Lower leg skin (tissue), 4 donors: ENCODE data around the gene TTC23. TPM values are rescaled to one million over a fixed set of nuclear protein-coding genes. Genes with fewer than 3 reads are reported as not detected.

Experiments
- DNase-seq, 2 donors: peaks; one replicate each; pipeline ENCODE4 v3.0.0-alpha.2; 2019; ENCODE audit warnings: low spot score in 2 of 2
- H3K4me3 ChIP-seq: fragments of 200-600 bp; sonication (generic); 2 replicates; pipeline ENCODE4 v1.5.1; 2017; ENCODE audit warnings: mild to moderate bottlenecking, low read depth; ENCODE audit not compliant: poor library complexity, severe bottlenecking
- POLR2A ChIP-seq, 2 donors: fragments of 450-650 bp; IDR thresholded peaks; one replicate each; pipeline ENCODE4 v1.6.1; 2016 to 2017; ENCODE audit warnings: antibody characterized with exemption in 2 of 2, mild to moderate bottlenecking in 1 of 2, moderate library complexity in 1 of 2
- WGBS, 2 donors: methylation state at CpG; one replicate each; pipeline ENCODE4 v1.1.5; 2018; 5-methylcytosine and 5-hydroxymethylcytosine counted together
- intact Hi-C: fragments of 100-400 bp; cut with DNase I; formaldehyde crosslinking; loops from one replicate; pipeline ENCODE4 v1.15.0; 2023; ENCODE audit warnings: low total_unique reads
- total RNA-seq, 4 donors: library from RNA; depleted of rRNA; stranded (reverse); fragments of >200 nt; gene quantifications; one replicate each; pipeline ENCODE4 v1.1.0, GENCODE V29; 2016
- TF ChIP-seq, protein P1 (sequence below), 3 donors: fragments of 450-650 bp; IDR thresholded peaks; one replicate each; pipeline ENCODE4 v1.5.1; 2016; ENCODE audit warnings: antibody characterized with exemption in 3 of 3, mild to moderate bottlenecking in 3 of 3, moderate library complexity in 2 of 3

TTC23 gene, protein sequence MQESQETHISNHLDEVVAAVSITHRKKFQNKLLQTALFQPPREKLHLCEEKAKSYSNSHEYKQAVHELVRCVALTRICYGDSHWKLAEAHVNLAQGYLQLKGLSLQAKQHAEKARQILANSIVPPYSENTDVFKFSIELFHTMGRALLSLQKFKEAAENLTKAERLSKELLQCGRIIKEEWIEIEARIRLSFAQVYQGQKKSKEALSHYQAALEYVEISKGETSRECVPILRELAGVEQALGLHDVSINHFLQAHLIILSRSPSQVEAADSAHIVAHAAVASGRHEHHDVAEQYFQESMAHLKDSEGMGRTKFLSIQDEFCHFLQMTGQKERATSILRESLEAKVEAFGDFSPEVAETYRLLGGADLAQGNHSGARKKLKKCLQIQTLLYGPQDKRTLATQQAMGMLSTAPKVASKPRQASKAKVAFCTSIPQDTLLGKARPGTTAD
- total RNA-seq, result 10 to 100 TPM; 16.3 to 23.7 (median 20.0) TPM

DNA sequence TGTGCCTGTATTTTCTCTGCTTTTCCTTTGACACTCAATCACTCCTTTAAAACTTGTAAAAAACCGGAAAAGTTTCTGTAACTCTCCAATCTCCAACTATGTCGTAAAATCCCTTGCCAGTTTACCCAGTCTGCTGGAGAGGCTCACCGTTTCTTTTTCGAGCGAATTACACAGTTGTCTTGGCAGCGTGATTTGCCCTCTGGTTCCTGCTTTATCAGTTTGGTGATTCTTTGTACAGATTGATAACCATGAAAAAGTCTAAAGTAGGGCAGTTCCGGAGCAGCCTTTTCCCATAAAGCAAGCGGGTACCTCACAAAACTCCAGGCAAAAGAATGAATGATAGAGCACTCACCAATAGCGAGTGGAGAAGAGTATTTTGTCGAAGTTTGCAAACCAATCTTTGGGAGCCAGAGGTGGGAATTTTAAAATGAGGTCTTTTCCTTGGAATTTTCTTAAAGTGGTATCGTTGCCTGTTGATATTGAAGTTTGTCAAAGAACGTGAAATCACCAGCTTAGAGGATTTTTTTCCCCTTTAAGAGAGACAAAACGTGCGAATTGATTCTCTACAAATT, at the start of gene TTC23:
Gene TTC23, minus strand, starts transcription at position 312 of the 572 bp plus-strand sequence. CDS start 20,869 bp downstream, outside the sequence.
- peak in 1 of 2 donors; percentile 47 for DNase-seq
- 3 to 9% methylated on average over 14 of the region's 14 CpGs for WGBS, 2 donors
- TF ChIP-seq, protein P1, sequence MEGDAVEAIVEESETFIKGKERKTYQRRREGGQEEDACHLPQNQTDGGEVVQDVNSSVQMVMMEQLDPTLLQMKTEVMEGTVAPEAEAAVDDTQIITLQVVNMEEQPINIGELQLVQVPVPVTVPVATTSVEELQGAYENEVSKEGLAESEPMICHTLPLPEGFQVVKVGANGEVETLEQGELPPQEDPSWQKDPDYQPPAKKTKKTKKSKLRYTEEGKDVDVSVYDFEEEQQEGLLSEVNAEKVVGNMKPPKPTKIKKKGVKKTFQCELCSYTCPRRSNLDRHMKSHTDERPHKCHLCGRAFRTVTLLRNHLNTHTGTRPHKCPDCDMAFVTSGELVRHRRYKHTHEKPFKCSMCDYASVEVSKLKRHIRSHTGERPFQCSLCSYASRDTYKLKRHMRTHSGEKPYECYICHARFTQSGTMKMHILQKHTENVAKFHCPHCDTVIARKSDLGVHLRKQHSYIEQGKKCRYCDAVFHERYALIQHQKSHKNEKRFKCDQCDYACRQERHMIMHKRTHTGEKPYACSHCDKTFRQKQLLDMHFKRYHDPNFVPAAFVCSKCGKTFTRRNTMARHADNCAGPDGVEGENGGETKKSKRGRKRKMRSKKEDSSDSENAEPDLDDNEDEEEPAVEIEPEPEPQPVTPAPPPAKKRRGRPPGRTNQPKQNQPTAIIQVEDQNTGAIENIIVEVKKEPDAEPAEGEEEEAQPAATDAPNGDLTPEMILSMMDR (IDR thresholded peaks at IDR 0.05), result no peak
- TF ChIP-seq POLR2A (IDR thresholded peaks at IDR 0.05), result no peak

DNA sequence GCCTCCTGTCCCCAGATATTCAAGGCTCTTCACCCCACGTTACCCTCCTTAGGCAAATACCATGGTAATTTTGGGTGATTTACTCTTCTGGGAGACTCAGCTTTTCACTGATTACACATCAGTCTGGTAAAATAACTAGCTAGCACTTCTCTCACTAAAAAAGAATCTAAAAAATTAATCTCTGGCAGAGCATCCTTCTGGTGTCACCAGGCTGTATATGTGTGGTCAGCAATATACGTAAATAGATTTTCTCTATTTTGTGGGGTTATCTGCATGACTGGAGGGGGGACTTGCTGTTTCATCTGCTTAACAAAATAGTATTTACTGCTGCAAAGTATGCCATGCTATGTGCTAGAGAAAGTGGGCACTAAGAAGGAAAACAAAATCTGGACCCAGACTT, 47.0 kb upstream of the TTC23 start:
- WGBS, 2 donors, result 80 to 83% methylated on average over 2 of the region's 2 CpGs
- intact Hi-C loops, result no loop called here

More for the DNA sequence above, at the start of gene TTC23:
- H3K4me3 ChIP-seq, result peak within 1 kb of the TSS; percentile 35
- intact Hi-C loops, result no loop called here

DNA sequence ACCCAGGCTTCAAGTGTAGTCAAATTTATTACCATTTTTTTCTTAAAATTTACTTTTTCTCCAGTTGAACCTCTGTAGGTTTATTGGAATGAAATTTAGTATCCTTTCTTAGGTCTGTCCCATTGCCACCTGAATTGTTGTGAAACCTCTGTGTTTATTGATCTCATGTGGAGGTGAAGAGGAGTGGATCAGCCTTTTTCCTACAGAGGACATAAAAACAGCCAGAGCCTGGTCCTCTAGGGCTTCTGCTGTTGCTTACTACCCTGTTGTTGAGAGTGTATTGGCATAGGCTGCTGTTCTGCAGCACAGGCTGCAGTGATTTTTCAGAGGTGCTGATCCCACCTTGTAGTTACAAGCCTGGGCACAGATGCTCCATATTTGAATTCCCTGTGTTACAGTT, 46.5 kb upstream of the TTC23 start:
- no peak for DNase-seq
- no peak overlapping the region for H3K4me3 ChIP-seq
- TF ChIP-seq, protein P1 (IDR thresholded peaks at IDR 0.05), result no peak
- no peak for TF ChIP-seq POLR2A (IDR thresholded peaks at IDR 0.05)
- intact Hi-C loops, result no loop called here

More for the DNA sequence above, 47.0 kb upstream of the TTC23 start:
- TF ChIP-seq, protein P1 (IDR thresholded peaks at IDR 0.05), result no peak
- no peak for TF ChIP-seq POLR2A (IDR thresholded peaks at IDR 0.05)
- H3K4me3 ChIP-seq, result no peak overlapping the region
- no peak for DNase-seq

DNA sequence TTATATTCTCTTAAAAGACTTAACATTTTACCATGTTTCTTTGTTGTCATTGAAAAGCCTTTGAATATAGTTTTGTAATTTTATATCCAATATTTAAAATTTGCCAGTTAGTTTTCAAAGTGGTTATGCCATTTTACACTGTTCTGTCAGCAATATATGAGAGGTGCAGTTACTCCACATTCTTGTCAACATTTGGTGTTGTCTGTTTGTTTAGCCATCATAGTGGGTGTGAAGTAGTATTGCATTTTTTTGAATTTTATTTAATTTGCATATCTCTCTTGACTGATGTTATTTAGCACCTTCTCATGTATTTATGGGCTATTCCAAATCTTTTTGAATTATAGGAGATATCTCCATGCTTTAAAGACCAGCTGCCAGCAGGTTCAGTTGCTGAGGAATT, 42.3 kb upstream of the TTC23 start:
- no peak overlapping the region for H3K4me3 ChIP-seq
- no peak for TF ChIP-seq POLR2A (IDR thresholded peaks at IDR 0.05)
- TF ChIP-seq, protein P1 (IDR thresholded peaks at IDR 0.05), result no peak
- intact Hi-C loops, result no loop called here
- DNase-seq, result no peak

DNA sequence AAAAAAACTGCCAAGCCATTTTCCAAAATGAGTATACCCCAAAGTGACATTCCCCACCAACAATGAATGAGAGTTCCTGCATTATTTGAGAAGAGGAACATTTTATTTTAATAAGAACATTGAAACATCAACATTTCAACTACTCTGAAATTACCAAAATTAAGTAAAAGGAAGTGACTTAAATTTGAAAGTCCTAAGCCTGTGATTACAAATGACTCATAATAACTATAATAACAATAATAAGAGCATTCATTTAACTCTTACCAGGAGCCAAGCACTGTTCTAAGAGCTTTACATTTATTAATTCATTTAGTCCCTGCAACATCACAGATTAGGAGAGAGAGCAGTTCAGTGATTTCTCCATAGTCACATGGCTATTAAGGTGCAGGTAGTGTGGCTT, 34.3 kb upstream of the TTC23 start:
- TF ChIP-seq, protein P1 (IDR thresholded peaks at IDR 0.05), result no peak
- no peak for TF ChIP-seq POLR2A (IDR thresholded peaks at IDR 0.05)
- DNase-seq, result no peak
- intact Hi-C loops, result loop anchor here (10.0 kb wide), 1 partner anchor 421 kb away; no protein-coding TSS in a partner anchor
- no peak overlapping the region for H3K4me3 ChIP-seq
